GM12892 (cell line): ENCODE measurements around the gene SPON1.

Source experiments
- POLR2A ChIP-seq: IDR thresholded peaks from 2 replicates; pipeline ENCODE4 v1.6.1; 2011; ENCODE audit warnings: low read depth, low read length, control low read depth
- POLR2AphosphoS5 ChIP-seq: IDR thresholded peaks from 2 replicates; pipeline ENCODE4 v1.6.1; 2011; ENCODE audit warnings: low read depth, low read length, control low read depth
- TAF1 ChIP-seq: IDR thresholded peaks from 2 replicates; pipeline ENCODE4 v1.6.1; 2011; ENCODE audit warnings: low read depth, mild to moderate bottlenecking, control low read depth, low read length, borderline replicate concordance

DNA sequence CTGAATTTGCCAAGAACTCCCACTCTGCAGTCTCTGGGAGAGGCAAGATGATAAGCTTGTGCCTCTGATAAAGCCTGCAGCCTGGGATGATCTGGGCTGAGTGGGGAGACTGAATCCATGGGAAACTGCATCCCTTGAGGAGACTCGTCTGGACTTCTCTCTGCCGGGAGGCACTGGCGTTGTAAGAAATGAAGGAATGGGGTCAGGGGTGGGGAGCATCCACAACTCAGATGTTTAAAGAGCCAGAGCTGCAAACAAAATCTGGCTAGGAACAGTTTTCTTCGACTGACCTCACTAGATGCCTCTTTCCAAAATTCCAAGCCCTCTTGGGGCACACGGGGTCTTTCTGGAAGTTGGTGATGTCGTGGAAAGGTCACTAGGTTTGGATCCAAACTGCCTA lies 64.4 kb downstream of the SPON1 start:
- TF ChIP-seq POLR2AphosphoS5 (no peak), POLR2A (no peak), TAF1 (no peak)
